Activated naive CD4-positive, alpha-beta T cell treated with anti-CD3 and anti-CD28 coated beads, Interleukin-2, amount 50 U/mL, for 24 hours (primary cell): ENCODE measurements around the gene AJAP1.

ENCODE experiments used
- H3K27ac Mint-ChIP-seq: one replicate; pipeline ENCODE4 v1.8.0; 2021; ENCODE audit warnings: mild to moderate bottlenecking, mixed read lengths
- H3K27me3 Mint-ChIP-seq: one replicate; pipeline ENCODE4 v1.8.0; 2021; ENCODE audit warnings: mixed read lengths
- H3K36me3 Mint-ChIP-seq: one replicate; pipeline ENCODE4 v1.8.0; 2021; ENCODE audit warnings: mixed read lengths
- H3K4me1 Mint-ChIP-seq: one replicate; pipeline ENCODE4 v1.8.0; 2021; ENCODE audit warnings: mixed read lengths
- H3K4me3 Mint-ChIP-seq: one replicate; pipeline ENCODE4 v1.8.0; 2021; ENCODE audit warnings: mild to moderate bottlenecking, mixed read lengths
- H3K9me3 Mint-ChIP-seq: one replicate; pipeline ENCODE4 v1.8.0; 2021; ENCODE audit warnings: mixed read lengths

The AJAP1 gene

DNA sequence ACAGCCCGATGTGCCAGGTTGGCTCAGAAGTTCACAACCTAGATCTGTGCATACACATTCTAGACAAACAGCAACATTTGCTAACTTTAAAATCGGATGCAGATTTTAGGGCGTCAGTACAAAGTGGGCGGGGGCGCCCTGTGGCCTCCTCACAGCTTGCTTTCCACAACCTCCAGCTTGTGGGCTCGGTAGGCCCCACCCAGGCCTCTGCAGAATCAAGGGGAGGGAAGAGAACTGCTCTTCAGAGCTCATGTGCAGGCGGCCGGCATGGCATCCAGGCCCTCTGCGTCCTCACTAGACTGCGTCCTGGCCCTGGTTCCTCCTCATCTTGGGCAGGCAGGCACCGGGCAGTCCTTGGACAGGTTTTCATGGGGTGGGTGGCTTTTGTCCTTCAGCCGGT lies 59.3 kb downstream of the AJAP1 start:
- H3K36me3 Mint-ChIP-seq: no peaks in the 10 kb centered on the region
- peaks cover 7% of the 10 kb centered on the region for H3K4me1 Mint-ChIP-seq
- no peak overlapping the region for H3K27ac Mint-ChIP-seq
- H3K27me3 Mint-ChIP-seq: peaks cover 11% of the 10 kb centered on the region
- no peak overlapping the region for H3K4me3 Mint-ChIP-seq
- H3K9me3 Mint-ChIP-seq: no peaks in the 10 kb centered on the region

- no peaks in the 10 kb centered on the region for H3K4me1 Mint-ChIP-seq
- no peak overlapping the region for H3K27ac Mint-ChIP-seq
- H3K4me3 Mint-ChIP-seq: no peak overlapping the region
- H3K27me3 Mint-ChIP-seq: peaks cover 3% of the 10 kb centered on the region
- no peaks in the 10 kb centered on the region for H3K9me3 Mint-ChIP-seq
- H3K36me3 Mint-ChIP-seq: no peaks in the 10 kb centered on the region
Observed at GRCh38 chr1:4716406-4716805, 62.0 kb downstream of the AJAP1 start.

- Mint-ChIP-seq H3K4me1 (no peaks in the 10 kb centered on the region), H3K27me3 (peaks cover 1% of the 10 kb centered on the region), H3K4me3 (no peak overlapping the region), H3K27ac (no peak overlapping the region), H3K36me3 (no peaks in the 10 kb centered on the region), H3K9me3 (no peaks in the 10 kb centered on the region)
Observed at GRCh38 chr1:4718071-4718470, 63.7 kb downstream of the AJAP1 start.

DNA sequence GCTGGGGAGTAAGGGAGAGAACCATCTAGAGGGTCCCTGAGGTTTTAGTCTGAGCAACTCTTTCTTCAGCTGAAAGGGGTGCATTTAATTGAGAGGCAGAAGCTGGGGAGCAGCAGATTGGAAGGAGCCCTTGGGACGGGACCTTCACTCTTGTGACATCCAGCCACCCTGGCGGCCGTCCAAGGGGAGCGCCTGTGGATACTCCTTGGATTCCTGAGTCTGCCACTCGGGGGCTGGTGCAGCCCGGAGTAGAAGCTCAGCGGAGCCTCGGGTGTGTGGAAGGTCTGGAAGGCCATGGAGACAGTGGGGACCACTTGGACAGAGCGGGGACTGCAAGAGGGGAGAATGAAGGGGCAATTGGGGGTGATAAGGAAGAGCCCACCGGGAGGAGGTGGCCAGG lies 68.7 kb downstream of the AJAP1 start:
- Mint-ChIP-seq H3K27me3 (no peaks in the 10 kb centered on the region), H3K27ac (peak overlapping the region; percentile 36), H3K4me1 (no peaks in the 10 kb centered on the region), H3K4me3 (no peak overlapping the region), H3K9me3 (no peaks in the 10 kb centered on the region), H3K36me3 (no peaks in the 10 kb centered on the region)

GRCh38 chr1:4724001-4724400 lies 69.6 kb downstream of the AJAP1 start:
- H3K9me3 Mint-ChIP-seq: no peaks in the 10 kb centered on the region
- no peaks in the 10 kb centered on the region for H3K4me1 Mint-ChIP-seq
- no peak overlapping the region for H3K27ac Mint-ChIP-seq
- H3K4me3 Mint-ChIP-seq: no peak overlapping the region
- no peaks in the 10 kb centered on the region for H3K27me3 Mint-ChIP-seq
- H3K36me3 Mint-ChIP-seq: no peaks in the 10 kb centered on the region

- Mint-ChIP-seq H3K36me3 (no peaks in the 10 kb centered on the region), H3K4me3 (no peak overlapping the region), H3K9me3 (no peaks in the 10 kb centered on the region), H3K27me3 (no peaks in the 10 kb centered on the region), H3K27ac (no peak overlapping the region), H3K4me1 (no peaks in the 10 kb centered on the region)
Observed at GRCh38 chr1:4724695-4725250, 70.4 kb downstream of the AJAP1 start.

DNA sequence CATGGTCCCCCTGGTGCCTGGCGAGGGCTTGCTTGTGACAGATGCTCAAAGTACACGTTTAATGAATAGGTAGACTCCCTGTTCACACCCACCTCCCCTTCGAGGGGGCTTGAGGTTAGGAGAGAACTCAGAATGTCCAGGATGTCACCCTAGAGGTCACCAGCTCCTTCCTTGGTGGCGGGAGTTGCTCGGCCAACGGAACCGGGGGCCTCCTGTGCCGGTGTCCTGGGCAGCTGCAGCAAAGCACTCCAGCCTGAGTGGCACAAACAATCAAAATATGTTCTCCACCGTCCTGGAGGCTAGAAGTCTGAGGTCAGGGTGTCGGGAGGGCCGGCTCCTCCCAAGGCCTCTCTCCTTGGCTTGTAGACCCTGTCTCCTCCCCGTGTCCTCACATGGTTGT lies 71.0 kb downstream of the AJAP1 start:
- Mint-ChIP-seq H3K27me3 (no peaks in the 10 kb centered on the region), H3K4me3 (no peak overlapping the region), H3K27ac (no peak overlapping the region), H3K9me3 (no peaks in the 10 kb centered on the region), H3K36me3 (no peaks in the 10 kb centered on the region), H3K4me1 (no peaks in the 10 kb centered on the region)

DNA sequence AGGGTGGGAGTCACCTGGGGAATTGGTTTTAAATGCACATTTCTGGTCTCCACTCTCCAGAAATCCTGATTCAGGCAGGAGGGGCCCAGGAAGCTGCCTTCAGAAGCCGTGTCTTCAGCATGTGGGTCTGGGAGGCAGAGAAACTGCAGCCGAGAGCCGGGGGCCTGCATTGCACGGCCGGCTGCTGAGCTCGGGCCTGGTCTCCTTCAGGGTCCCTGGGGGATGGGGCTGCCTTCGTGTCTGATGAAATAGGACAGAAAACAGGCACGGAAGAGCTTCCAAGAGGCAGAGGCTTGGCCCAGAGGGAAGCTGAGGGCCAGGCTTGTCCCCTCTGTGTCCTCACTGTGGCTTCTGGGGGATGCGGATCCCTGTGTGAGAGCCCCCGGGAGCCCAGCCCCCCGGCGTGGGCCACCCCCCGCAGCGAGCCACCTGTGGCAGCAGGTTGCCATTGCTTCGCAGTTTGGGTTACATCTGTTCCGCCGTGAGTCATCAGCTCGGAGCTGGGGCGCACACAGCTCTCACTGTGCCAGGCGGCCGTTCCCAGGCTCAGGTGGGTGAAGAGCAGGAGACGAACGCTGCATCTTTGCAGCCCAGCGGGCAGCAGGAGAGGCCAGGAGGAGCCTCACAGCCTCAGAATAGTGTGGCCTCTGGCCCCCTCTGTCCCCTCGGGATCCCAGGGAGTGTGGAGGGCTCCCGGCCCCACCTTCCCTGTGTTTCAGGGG lies 72.4 kb downstream of the AJAP1 start:
- Mint-ChIP-seq H3K36me3 (no peaks in the 10 kb centered on the region), H3K4me1 (no peaks in the 10 kb centered on the region), H3K27me3 (no peaks in the 10 kb centered on the region), H3K4me3 (no peak overlapping the region), H3K9me3 (no peaks in the 10 kb centered on the region), H3K27ac (no peak overlapping the region)

GRCh38 chr1:4728319-4729089 lies 74.1 kb downstream of the AJAP1 start:
- Mint-ChIP-seq H3K4me1 (no peaks in the 10 kb centered on the region), H3K27ac (no peak overlapping the region), H3K36me3 (no peaks in the 10 kb centered on the region), H3K4me3 (no peak overlapping the region), H3K9me3 (no peaks in the 10 kb centered on the region), H3K27me3 (no peaks in the 10 kb centered on the region)

GRCh38 chr1:4729090-4729471 lies 74.7 kb downstream of the AJAP1 start:
- Mint-ChIP-seq H3K9me3 (no peaks in the 10 kb centered on the region), H3K27me3 (no peaks in the 10 kb centered on the region), H3K27ac (no peak overlapping the region), H3K36me3 (no peaks in the 10 kb centered on the region), H3K4me3 (no peak overlapping the region), H3K4me1 (no peaks in the 10 kb centered on the region)

DNA sequence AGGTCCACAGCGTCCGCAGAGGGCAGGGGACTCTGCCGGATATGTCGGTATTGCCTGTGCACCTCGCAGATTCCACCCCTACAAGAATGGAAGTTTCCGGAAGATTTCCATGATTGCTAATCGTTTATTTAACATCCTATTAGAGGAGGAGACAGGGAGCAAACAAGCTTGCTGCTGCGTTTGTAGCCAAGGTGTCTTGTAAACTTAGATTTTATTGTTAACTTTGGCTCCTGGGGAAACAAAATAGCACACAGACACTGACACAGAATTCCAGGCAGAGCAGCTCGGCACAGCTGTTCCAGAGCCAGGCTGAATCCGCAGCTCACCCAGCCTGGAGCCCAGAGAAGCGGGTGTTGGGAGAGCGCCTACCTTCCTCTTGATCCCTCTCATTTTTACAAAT lies 75.7 kb downstream of the AJAP1 start:
- H3K36me3 Mint-ChIP-seq: no peaks in the 10 kb centered on the region
- no peak overlapping the region for H3K27ac Mint-ChIP-seq
- no peak overlapping the region for H3K4me3 Mint-ChIP-seq
- H3K27me3 Mint-ChIP-seq: no peaks in the 10 kb centered on the region
- no peaks in the 10 kb centered on the region for H3K9me3 Mint-ChIP-seq
- H3K4me1 Mint-ChIP-seq: no peaks in the 10 kb centered on the region

- peaks cover 2% of the 10 kb centered on the region for H3K27me3 Mint-ChIP-seq
- no peaks in the 10 kb centered on the region for H3K9me3 Mint-ChIP-seq
- H3K4me3 Mint-ChIP-seq: no peak overlapping the region
- H3K4me1 Mint-ChIP-seq: peaks cover 10% of the 10 kb centered on the region
- H3K27ac Mint-ChIP-seq: no peak overlapping the region
- no peaks in the 10 kb centered on the region for H3K36me3 Mint-ChIP-seq
Observed at GRCh38 chr1:4733446-4734177, 79.2 kb downstream of the AJAP1 start.

DNA sequence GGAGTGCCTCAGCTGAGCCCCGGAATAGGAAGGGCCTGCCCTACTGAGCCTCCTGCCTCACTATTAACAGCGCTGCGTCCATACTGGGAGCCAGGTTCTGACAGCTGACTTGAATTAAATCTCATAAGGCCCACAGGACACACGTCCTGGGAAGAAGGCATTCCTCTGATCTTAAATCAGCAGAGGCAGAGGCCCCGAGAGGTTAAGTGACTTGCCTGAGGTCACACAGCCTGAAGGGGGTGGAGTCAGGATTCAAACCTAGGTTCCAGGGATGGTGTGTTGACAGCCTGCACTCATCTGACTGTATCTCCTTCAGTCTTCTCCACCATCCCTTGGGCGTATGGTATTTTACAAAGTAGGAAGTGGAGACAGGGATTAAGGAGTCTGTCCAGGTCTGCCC lies 79.8 kb downstream of the AJAP1 start:
- no peak overlapping the region for H3K4me3 Mint-ChIP-seq
- H3K36me3 Mint-ChIP-seq: no peaks in the 10 kb centered on the region
- H3K27ac Mint-ChIP-seq: no peak overlapping the region
- peaks cover 10% of the 10 kb centered on the region for H3K4me1 Mint-ChIP-seq
- no peaks in the 10 kb centered on the region for H3K9me3 Mint-ChIP-seq
- H3K27me3 Mint-ChIP-seq: peaks cover 3% of the 10 kb centered on the region

- Mint-ChIP-seq H3K4me3 (no peak overlapping the region), H3K36me3 (no peaks in the 10 kb centered on the region), H3K4me1 (peaks cover 10% of the 10 kb centered on the region), H3K9me3 (no peaks in the 10 kb centered on the region), H3K27me3 (peaks cover 3% of the 10 kb centered on the region), H3K27ac (no peak overlapping the region)
Observed at GRCh38 chr1:4734791-4735190, 80.4 kb downstream of the AJAP1 start.

DNA sequence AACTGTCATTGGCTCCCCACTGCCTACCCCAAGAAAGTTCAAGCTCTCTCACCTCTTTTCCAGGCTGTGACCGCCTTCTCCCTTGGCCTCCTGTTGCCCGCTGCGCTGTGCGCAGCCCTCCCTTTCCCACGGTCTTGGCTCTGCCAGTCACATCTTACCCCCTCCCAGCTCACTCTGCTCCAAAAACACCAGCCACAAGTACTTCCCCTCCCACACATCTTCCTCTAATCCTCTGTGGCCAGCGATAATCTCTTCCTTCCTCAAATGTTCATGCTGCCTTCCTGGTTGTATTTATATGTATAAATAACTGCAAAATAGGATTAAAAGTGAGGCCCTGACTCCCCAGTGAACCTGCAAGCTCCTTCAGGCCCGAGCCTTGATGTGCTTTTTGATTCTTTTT lies 81.8 kb downstream of the AJAP1 start:
- Mint-ChIP-seq H3K4me3 (no peak overlapping the region), H3K27ac (no peak overlapping the region), H3K4me1 (peaks cover 10% of the 10 kb centered on the region), H3K36me3 (no peaks in the 10 kb centered on the region), H3K9me3 (no peaks in the 10 kb centered on the region), H3K27me3 (peaks cover 5% of the 10 kb centered on the region)
